Liver (tissue), 9 donors: ENCODE measurements around the gene LYRM4. TPM values are rescaled to one million over a fixed set of nuclear protein-coding genes. Genes with fewer than 3 reads are reported as not detected.

ENCODE experiments used
- DNase-seq: peaks from one replicate; pipeline ENCODE4 v3.0.0-alpha.2; 2017; ENCODE audit warnings: low spot score
- H3K27ac ChIP-seq, 2 donors: one replicate each; pipeline ENCODE4 v1.7.0; 2013; ENCODE audit warnings: inconsistent platforms in 2 of 2, low read length in 2 of 2, control low read depth in 1 of 2, low read depth in 1 of 2, mild to moderate bottlenecking in 1 of 2
- H3K27me3 ChIP-seq, 4 donors: one replicate each; pipeline versions ENCODE4 v1.6.1 to v1.7.0; 2013; ENCODE audit warnings: low read length in 3 of 4, inconsistent platforms in 1 of 4, mild to moderate bottlenecking in 1 of 4, moderate library complexity in 1 of 4; ENCODE audit not compliant: control insufficient read depth in 4 of 4, insufficient read depth in 4 of 4
- H3K36me3 ChIP-seq, 4 donors: one replicate each; pipeline versions ENCODE4 v1.6.1 to v1.7.0; 2013; ENCODE audit warnings: low read length in 3 of 4, mild to moderate bottlenecking in 3 of 4, low read depth in 1 of 4, moderate library complexity in 1 of 4; ENCODE audit not compliant: control insufficient read depth in 4 of 4, insufficient read depth in 3 of 4
- H3K4me1 ChIP-seq, 4 donors: one replicate each; pipeline versions ENCODE4 v1.6.1 to v1.7.0; 2013; ENCODE audit warnings: low read length in 3 of 4, mild to moderate bottlenecking in 3 of 4, moderate library complexity in 1 of 4; ENCODE audit not compliant: control insufficient read depth in 4 of 4, insufficient read depth in 4 of 4
- H3K4me3 ChIP-seq, 3 donors: one replicate each; pipeline versions ENCODE4 v1.6.1 to v1.7.0; 2013; ENCODE audit warnings: low read length in 3 of 3, control low read depth in 1 of 3, low read depth in 1 of 3, mild to moderate bottlenecking in 1 of 3
- H3K9ac ChIP-seq, 2 donors: one replicate each; pipeline ENCODE4 v1.7.0; 2013; ENCODE audit warnings: low read length in 2 of 2, mild to moderate bottlenecking in 2 of 2, moderate library complexity in 2 of 2, control low read depth in 1 of 2, low read depth in 1 of 2
- H3K9me3 ChIP-seq, 4 donors: one replicate each; pipeline versions ENCODE4 v1.6.1 to v1.7.0; 2013; ENCODE audit warnings: low read length in 3 of 4; ENCODE audit not compliant: control insufficient read depth in 4 of 4
- ATF3 ChIP-seq: IDR thresholded peaks from 2 replicates; pipeline ENCODE4 v1.6.1; 2016; ENCODE audit warnings: antibody characterized with exemption
- CTCF ChIP-seq: fragments of 150-350 bp; IDR thresholded peaks from 2 replicates; pipeline ENCODE4 v1.5.1; 2017; ENCODE audit warnings: improper control_type of control experiment, low read depth, low read length; ENCODE audit not compliant: missing input control
- FOXA1 ChIP-seq: IDR thresholded peaks from 2 replicates; pipeline ENCODE4 v1.6.1; 2016; ENCODE audit warnings: antibody characterized with exemption
- FOXA2 ChIP-seq: IDR thresholded peaks from 2 replicates; pipeline ENCODE4 v1.6.1; 2016; ENCODE audit warnings: antibody characterized with exemption
- GABPA ChIP-seq, 2 donors: IDR thresholded peaks in 1 of 2; conservative IDR thresholded peaks in 1 of 2; 2 replicates each; pipeline ENCODE4 v1.6.1; 2016; ENCODE audit warnings: antibody characterized with exemption in 2 of 2, mild to moderate bottlenecking in 1 of 2, moderate library complexity in 1 of 2
- HNF4A ChIP-seq, 2 donors: conservative IDR thresholded peaks; 2 replicates each; pipeline ENCODE4 v1.6.1; 2016; ENCODE audit warnings: antibody characterized with exemption in 2 of 2, mild to moderate bottlenecking in 2 of 2
- HNF4G ChIP-seq: IDR thresholded peaks from 2 replicates; pipeline ENCODE4 v1.6.1; 2016; ENCODE audit warnings: antibody characterized with exemption
- NR2F2 ChIP-seq: IDR thresholded peaks from 2 replicates; pipeline ENCODE4 v1.6.1; 2016; ENCODE audit warnings: antibody characterized with exemption
- RAD21 ChIP-seq, 2 donors: IDR thresholded peaks; 2 replicates each; pipeline ENCODE4 v1.6.1; 2016; ENCODE audit warnings: antibody characterized with exemption in 2 of 2, mild to moderate bottlenecking in 2 of 2
- WGBS: extraction: QIAGEN DNeasy Blood & Tissue Kit; methylation state at CpG from one replicate; pipeline ENCODE4 v1.1.7; 2013; 5-methylcytosine and 5-hydroxymethylcytosine counted together
- polyA plus RNA-seq, 2 donors: library from polyadenylated mRNA; stranded (reverse) in 1 of 2; unstranded in 1 of 2; fragments of 200-250 nt in 1 of 2; fragments of >200 nt in 1 of 2; fragmentation: Nextera tagmentation in 1 of 2; extraction: Ambion mirVana in 1 of 2; gene quantifications; one replicate each; pipeline versions ENCODE4 v1.2.1 to v1.2.3, GENCODE V29; 2013 to 2015
- total RNA-seq, 2 donors: library from RNA; depleted of rRNA; stranded (reverse); fragments of >200 nt; gene quantifications; one replicate each; pipeline ENCODE4 v1.2.3, GENCODE V29; 2014
- TF ChIP-seq, protein P1 (sequence below): IDR thresholded peaks from 2 replicates; pipeline ENCODE4 v1.6.1; 2016; ENCODE audit warnings: antibody characterized with exemption
- TF ChIP-seq, protein P2 (sequence below): IDR thresholded peaks from 2 replicates; pipeline ENCODE4 v1.6.1; 2016; ENCODE audit warnings: antibody characterized with exemption
- TF ChIP-seq, protein P3 (sequence below): IDR thresholded peaks from 2 replicates; pipeline ENCODE4 v1.6.1; 2016; ENCODE audit warnings: antibody characterized with exemption, mild to moderate bottlenecking
- donor health status: healthy.
- donor health status: healthy.
- donor health status: healthy.
- donor health status: healthy.
- donor health status: healthy.

Gene LYRM4
- total and polyA plus RNA-seq, 4 donors = 4.4 to 13.1 (median 6.5) TPM

- no peak for DNase-seq
- Histone ChIP-seq H3K9me3 (no peaks in the 10 kb centered on the region), H3K36me3 (no peaks in the 10 kb centered on the region), H3K27ac (no peak overlapping the region), H3K4me3 (no peak overlapping the region), H3K4me1 (no peaks in the 10 kb centered on the region), H3K9ac (no peak overlapping the region), H3K27me3 (no peaks in the 10 kb centered on the region)
- TF ChIP-seq FOXA1 (no peak), HNF4A (conservative IDR thresholded peaks at IDR 0.05) (no peak), GABPA (IDR thresholded peaks at IDR 0.05 in 1 of 2, conservative IDR thresholded peaks at IDR 0.05 in 1 of 2) (no peak), HNF4G (no peak), RAD21 (IDR thresholded peaks at IDR 0.05) (no peak), ATF3 (no peak), NR2F2 (no peak), FOXA2 (no peak)
- TF ChIP-seq, protein P1, sequence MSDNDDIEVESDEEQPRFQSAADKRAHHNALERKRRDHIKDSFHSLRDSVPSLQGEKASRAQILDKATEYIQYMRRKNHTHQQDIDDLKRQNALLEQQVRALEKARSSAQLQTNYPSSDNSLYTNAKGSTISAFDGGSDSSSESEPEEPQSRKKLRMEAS = no peak
- TF ChIP-seq, protein P2, sequence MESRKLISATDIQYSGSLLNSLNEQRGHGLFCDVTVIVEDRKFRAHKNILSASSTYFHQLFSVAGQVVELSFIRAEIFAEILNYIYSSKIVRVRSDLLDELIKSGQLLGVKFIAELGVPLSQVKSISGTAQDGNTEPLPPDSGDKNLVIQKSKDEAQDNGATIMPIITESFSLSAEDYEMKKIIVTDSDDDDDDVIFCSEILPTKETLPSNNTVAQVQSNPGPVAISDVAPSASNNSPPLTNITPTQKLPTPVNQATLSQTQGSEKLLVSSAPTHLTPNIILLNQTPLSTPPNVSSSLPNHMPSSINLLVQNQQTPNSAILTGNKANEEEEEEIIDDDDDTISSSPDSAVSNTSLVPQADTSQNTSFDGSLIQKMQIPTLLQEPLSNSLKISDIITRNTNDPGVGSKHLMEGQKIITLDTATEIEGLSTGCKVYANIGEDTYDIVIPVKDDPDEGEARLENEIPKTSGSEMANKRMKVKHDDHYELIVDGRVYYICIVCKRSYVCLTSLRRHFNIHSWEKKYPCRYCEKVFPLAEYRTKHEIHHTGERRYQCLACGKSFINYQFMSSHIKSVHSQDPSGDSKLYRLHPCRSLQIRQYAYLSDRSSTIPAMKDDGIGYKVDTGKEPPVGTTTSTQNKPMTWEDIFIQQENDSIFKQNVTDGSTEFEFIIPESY = no peak
- TF ChIP-seq, protein P3, sequence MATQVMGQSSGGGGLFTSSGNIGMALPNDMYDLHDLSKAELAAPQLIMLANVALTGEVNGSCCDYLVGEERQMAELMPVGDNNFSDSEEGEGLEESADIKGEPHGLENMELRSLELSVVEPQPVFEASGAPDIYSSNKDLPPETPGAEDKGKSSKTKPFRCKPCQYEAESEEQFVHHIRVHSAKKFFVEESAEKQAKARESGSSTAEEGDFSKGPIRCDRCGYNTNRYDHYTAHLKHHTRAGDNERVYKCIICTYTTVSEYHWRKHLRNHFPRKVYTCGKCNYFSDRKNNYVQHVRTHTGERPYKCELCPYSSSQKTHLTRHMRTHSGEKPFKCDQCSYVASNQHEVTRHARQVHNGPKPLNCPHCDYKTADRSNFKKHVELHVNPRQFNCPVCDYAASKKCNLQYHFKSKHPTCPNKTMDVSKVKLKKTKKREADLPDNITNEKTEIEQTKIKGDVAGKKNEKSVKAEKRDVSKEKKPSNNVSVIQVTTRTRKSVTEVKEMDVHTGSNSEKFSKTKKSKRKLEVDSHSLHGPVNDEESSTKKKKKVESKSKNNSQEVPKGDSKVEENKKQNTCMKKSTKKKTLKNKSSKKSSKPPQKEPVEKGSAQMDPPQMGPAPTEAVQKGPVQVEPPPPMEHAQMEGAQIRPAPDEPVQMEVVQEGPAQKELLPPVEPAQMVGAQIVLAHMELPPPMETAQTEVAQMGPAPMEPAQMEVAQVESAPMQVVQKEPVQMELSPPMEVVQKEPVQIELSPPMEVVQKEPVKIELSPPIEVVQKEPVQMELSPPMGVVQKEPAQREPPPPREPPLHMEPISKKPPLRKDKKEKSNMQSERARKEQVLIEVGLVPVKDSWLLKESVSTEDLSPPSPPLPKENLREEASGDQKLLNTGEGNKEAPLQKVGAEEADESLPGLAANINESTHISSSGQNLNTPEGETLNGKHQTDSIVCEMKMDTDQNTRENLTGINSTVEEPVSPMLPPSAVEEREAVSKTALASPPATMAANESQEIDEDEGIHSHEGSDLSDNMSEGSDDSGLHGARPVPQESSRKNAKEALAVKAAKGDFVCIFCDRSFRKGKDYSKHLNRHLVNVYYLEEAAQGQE = no peak
- 79% methylated on average over 2 of the region's 2 CpGs for WGBS
Observed at GRCh38 chr6:5280920-5281319, 20.2 kb upstream of the LYRM4 start.

DNA sequence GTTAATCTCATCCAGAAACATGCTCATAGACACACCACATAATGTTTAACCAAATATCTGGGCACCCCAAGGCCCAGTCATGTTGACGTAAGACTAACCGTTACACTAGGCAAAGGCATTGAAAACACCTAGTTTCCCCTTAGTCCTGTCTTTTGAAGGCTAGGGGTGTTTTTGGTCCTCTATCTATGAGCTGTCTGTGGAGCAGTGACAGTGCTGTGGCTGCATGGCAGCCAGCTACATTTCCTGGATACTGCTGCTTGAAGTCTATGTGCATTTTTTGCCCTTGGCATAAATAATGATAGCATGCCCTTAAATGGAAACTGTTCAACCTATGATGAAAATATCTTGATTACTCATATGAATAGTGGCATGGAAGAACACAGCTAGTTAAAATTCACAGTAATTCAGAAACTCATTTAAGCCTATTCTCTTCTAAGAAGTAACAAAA lies 19.2 kb upstream of the LYRM4 start:
- TF ChIP-seq, protein P3 = no peak
- no peak for TF ChIP-seq HNF4G
- TF ChIP-seq RAD21 (IDR thresholded peaks at IDR 0.05) = no peak
- TF ChIP-seq CTCF = no peak
- Histone ChIP-seq H3K4me3 (no peak overlapping the region), H3K36me3 (no peaks in the 10 kb centered on the region), H3K9ac (no peak overlapping the region), H3K27ac (no peak overlapping the region), H3K9me3 (no peaks in the 10 kb centered on the region), H3K27me3 (no peaks in the 10 kb centered on the region), H3K4me1 (no peaks in the 10 kb centered on the region)
- DNase-seq = no peak
- WGBS = over 99% methylated on average over 2 of the region's 2 CpGs
